HG02571 (cell line): ENCODE data around the gene COQ10A.

Experiments used
- ATAC-seq: cut with Tn5 transposase; IDR thresholded peaks from one replicate; pipeline ENCODE4 v1.9.1; 2021; ENCODE audit warnings: mild to moderate bottlenecking, moderate library complexity; ENCODE audit not compliant: unreplicated experiment

Gene COQ10A

GRCh38 chr12:56308714-56309113 is 42.0 kb downstream of the COQ10A start:
- ATAC-seq, result no peak

- ATAC-seq, result no peak
These were observed 44.3 kb downstream of the COQ10A start for GRCh38 chr12:56311003-56311402.

DNA sequence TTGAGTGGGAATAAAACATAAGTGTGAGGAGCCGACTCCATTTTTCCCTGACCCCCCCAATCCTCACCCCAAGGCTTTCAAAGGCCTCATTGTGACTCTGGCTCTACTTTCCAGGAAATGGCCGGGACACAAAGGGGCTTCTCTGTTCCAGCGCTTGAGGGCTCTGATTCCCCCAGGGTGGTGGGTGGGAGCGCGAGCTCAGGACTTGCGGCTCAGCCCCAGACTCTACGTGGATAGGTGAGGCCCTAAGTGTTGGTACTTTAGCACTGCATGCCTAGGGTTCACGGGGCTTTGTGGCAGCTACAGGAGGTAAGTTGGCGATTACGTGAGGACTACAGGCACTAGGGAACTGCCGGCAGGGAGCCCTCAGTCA is 48.5 kb downstream of the COQ10A start:
- ATAC-seq, result no peak

- peak; percentile 91 for ATAC-seq
These were observed 49.1 kb downstream of the COQ10A start, which contains the start of gene CNPY2 for GRCh38 chr12:56315622-56316473. CNPY2 (minus strand) TSS chr12:56315988; CDS start chr12:56315217, 771 bp downstream.

DNA sequence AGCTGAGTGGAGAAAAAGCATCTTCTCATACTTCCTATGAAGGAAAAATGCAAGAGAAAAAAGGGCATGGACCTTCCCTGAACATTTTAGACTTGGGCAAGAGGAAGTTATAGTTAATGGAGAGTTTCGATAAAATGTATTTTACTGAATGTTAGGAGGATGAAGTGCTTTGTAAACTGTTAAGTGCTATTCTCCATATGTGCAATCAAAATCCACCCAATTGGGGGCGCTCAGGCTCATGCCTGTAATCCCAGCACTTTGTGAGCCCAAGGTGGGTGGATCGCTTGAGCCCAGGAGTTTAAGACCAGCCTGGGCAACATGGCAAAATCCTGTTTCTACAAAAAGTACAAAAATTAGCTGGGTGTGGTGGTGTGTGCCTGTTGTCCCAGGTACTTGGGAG is 50.9 kb downstream of the COQ10A start:
- no peak for ATAC-seq
